Fibroblast of pulmonary artery (primary cell): ENCODE measurements around the gene ICAM2.
A peak's percentile ranks its signal among the peaks of the same experiment; 100 is the strongest.

Experiments used
- DNase-seq: peaks from one replicate; pipeline ENCODE4 v3.0.0-alpha.2; 2010; ENCODE audit warnings: low read depth
- H3K4me3 ChIP-seq: replicated peaks from 2 replicates; pipeline ENCODE4 v1.5.1; 2011; ENCODE audit warnings: low read depth, mild to moderate bottlenecking, control low read depth, low read length, moderate library complexity
- TF ChIP-seq, protein P1 (sequence below): IDR thresholded peaks from 2 replicates; pipeline ENCODE4 v1.5.1; 2011; ENCODE audit warnings: mild to moderate bottlenecking, control low read depth, low read length, inconsistent platforms; ENCODE audit errors: missing control alignments

The ICAM2 gene

DNA sequence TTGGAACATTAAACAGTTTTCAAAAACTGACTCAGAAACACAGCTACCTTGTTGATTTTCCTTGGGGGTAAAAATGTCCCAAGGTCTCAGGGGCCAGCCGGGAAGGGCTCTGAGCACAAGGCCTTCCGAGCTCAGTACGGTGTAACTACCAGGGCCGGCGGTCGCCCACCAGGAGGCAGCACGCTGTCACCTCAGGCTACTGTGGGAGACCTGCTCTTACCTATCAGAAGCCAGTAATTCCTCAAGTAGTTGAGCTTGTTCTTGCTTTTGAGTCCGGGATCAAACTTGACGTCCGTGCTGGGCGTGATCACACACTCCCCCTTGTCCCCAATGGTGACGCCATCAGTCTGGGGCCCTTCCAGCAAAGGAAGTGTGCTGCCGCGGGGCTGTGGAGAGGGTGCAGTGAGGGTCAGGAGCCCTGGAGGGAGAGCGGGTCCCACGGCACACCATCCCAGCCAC lies 43.4 kb upstream of the ICAM2 start:
- TF ChIP-seq, protein P1, sequence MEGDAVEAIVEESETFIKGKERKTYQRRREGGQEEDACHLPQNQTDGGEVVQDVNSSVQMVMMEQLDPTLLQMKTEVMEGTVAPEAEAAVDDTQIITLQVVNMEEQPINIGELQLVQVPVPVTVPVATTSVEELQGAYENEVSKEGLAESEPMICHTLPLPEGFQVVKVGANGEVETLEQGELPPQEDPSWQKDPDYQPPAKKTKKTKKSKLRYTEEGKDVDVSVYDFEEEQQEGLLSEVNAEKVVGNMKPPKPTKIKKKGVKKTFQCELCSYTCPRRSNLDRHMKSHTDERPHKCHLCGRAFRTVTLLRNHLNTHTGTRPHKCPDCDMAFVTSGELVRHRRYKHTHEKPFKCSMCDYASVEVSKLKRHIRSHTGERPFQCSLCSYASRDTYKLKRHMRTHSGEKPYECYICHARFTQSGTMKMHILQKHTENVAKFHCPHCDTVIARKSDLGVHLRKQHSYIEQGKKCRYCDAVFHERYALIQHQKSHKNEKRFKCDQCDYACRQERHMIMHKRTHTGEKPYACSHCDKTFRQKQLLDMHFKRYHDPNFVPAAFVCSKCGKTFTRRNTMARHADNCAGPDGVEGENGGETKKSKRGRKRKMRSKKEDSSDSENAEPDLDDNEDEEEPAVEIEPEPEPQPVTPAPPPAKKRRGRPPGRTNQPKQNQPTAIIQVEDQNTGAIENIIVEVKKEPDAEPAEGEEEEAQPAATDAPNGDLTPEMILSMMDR = peak; percentile 51
- DNase-seq = peak; percentile 67
- no peak overlapping the region for H3K4me3 ChIP-seq

DNA sequence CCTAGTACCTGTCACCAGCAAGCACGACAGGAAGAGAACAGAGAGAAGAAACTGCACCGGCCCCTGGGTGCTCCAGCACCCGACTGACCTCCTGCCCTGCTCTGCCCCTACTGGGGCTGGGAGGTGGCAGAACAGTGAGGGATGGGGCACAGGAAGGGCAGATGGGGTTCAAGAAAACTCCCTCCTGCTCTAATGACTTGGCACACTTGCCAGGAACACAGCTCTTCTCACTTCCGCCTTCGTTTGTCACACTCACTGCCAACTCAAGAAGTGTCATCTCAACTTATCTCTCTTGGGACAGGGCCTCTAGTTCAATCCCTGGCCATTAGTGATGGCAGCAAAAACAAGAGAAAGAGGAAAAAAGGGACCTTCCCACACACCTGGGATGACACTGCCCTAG lies 42.7 kb upstream of the ICAM2 start:
- H3K4me3 ChIP-seq = no peak overlapping the region
- TF ChIP-seq, protein P1 = no peak
- DNase-seq = no peak

DNA sequence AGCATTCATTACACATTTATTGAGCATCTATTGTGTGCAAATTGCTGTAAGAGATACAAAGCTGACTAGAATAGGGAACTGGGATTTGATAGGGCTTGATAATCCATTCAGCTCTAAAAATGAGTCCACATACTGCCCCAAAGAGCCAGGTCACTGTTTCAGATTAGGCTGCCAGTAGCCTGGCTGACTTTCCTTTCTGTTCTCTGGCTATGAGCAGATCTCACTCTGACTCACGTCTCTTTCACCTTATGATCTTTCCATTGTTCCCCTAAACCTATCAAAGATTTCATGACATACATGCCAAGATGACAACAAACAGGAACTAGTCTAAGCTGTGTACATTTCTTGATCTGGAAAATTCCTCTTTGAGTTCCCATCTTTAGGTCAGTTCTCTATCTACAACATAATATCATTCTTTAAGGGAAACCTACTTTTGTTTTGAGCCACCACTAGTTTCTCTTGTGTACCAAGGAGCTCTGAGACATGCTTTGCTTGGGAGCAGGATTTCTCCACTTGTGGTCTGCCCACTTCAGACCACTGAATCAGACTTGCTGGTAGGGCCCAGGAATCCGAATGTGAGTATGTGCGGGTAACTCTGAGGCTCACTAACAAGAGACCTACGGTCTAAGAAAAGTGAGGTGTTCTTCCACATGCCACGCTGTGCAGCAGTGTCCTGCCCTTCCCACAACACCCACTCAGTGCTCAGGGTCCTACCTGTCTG lies 40.9 kb upstream of the ICAM2 start:
- peak; percentile 75 for DNase-seq
- TF ChIP-seq, protein P1 = no peak
- no peak overlapping the region for H3K4me3 ChIP-seq

DNA sequence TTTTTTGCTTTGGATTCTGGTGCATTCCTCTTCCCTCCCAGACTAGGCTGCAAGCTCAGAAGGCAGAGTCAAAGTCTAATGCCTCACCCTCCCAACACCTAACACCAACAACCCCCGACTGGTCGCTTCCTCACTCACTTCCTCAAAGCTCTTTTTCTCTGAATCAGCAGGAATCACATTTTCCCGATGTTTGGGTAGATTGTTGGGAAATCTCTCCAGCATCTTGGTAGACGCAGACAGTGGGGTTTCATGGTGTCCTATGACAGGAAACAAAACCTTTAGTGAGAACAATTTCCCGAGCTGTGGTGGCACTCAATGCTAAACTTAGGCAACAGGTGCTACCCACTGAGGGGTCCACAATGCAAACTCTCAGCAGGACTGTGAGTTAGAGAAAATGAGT lies 39.9 kb upstream of the ICAM2 start:
- no peak for DNase-seq
- no peak overlapping the region for H3K4me3 ChIP-seq
- TF ChIP-seq, protein P1 = no peak

DNA sequence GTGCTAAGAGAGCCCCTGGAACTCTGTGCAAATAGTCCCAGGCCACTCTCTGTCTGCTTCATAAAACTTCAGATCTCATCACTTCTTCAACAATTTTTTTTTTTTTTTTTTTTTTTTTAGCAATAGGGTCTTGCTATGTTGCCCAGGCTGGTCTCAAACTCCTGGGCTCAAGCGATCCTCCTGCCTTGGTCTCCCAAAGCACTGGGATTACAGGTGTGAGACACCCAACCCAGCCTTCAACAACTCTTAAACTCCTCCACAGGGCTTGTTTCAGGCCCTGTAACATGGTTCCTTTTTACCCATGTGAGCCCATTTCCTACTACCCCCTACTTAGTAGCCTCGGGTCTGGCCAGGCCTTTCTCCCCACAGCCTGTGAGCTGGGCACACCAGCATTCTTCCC lies 39.3 kb upstream of the ICAM2 start:
- H3K4me3 ChIP-seq = no peak overlapping the region
- DNase-seq = no peak
- TF ChIP-seq, protein P1 = no peak

DNA sequence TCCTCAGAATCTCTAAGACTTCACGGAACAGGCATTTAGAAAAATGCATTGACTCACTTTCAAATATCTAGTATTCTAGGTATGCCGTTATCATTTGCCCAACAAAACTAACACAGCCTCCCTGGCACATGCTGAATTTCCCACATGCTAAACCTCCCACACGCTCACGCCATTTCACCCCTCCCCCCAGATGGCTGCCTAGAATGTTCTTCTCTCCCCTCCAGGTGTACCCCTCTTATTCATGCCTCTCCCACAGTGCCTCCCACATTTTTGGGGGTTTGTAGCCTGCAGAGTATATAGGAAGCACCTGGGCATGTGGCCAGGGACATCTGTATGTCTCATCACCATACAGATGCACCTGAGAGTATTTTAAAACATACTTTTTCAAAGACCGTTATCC lies 38.2 kb upstream of the ICAM2 start:
- H3K4me3 ChIP-seq = no peak overlapping the region
- TF ChIP-seq, protein P1 = no peak
- peak; percentile 66 for DNase-seq

DNA sequence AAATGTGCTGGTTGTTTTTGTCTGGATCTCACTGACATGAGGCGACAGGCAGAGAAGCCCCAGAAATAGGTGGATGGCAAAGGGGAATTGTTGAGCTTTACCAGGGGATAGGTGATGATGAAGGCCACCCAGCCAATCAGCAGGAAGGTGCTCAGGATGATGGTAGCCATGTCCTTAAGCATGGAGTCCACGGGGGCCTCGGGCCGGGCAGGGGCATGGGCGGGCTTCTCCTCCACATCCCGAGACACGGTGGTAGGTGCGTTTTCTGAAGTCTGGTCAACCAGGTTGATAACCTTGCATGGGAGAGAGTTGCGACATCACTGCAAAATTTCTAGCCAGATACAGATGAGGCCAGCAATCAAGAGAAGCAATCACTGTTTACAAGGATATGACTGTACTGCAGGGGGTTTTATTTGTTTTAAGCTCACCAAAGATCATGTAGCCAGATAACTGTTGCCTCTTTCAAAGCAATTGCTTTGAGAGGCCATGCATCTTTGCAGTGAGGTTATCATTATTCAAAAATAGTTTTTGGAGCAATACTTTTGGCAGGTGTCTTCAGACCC lies 37.3 kb upstream of the ICAM2 start:
- DNase-seq = no peak
- TF ChIP-seq, protein P1 = no peak
- H3K4me3 ChIP-seq = no peak overlapping the region
